Skin epidermis (tissue), 12 donors: ENCODE measurements around the gene CLBA1.
A peak's percentile ranks its signal among the peaks of the same experiment; 100 is the strongest.
"Not testable (repeated sequence)": the region's sequence is repeated elsewhere in the genome, so short reads cannot be mapped to it uniquely, and the experiment has no call there.

Source experiments
- H3K27ac ChIP-seq, 21 experiments: fragments of 200-600 bp; sonication (generic) in 11 of 21; one replicate each; pipeline ENCODE4 v1.5.0; 2020; ENCODE audit warnings: mild to moderate bottlenecking in 3 of 21, inconsistent platforms in 2 of 21, moderate library complexity in 2 of 21
- H3K4me3 ChIP-seq, 7 experiments: fragments of 200-600 bp; sonication (generic) in 2 of 7; one replicate each; pipeline ENCODE4 v1.5.0; 2020; ENCODE audit warnings: inconsistent platforms in 2 of 7, mild to moderate bottlenecking in 2 of 7, moderate library complexity in 1 of 7

CLBA1 gene

GRCh38 chr14:104947201-104947600, 38.4 kb upstream of the CLBA1 start:
- not testable (repeated sequence) for H3K4me3 ChIP-seq, H3K27ac ChIP-seq

GRCh38 chr14:104947881-104948735, 37.5 kb upstream of the CLBA1 start:
- not testable (repeated sequence) for H3K4me3 ChIP-seq, H3K27ac ChIP-seq

GRCh38 chr14:104948736-104949031, 36.9 kb upstream of the CLBA1 start:
- Histone ChIP-seq H3K4me3 (no peak overlapping the region), H3K27ac (no peak overlapping the region)

- H3K27ac ChIP-seq = not testable (repeated sequence)
Observed at GRCh38 chr14:104949406-104949955, 36.1 kb upstream of the CLBA1 start.

GRCh38 chr14:104950021-104950420, 35.6 kb upstream of the CLBA1 start:
- Histone ChIP-seq H3K27ac (no peak overlapping the region), H3K4me3 (no peak overlapping the region)

More at GRCh38 chr14:104949406-104949955, 36.1 kb upstream of the CLBA1 start:
- H3K4me3 ChIP-seq = not testable (repeated sequence)

GRCh38 chr14:104950701-104951100, 34.9 kb upstream of the CLBA1 start:
- H3K27ac ChIP-seq, H3K4me3 ChIP-seq: not testable (repeated sequence)

GRCh38 chr14:104951863-104952657, 33.5 kb upstream of the CLBA1 start:
- not testable (repeated sequence) for H3K4me3 ChIP-seq, H3K27ac ChIP-seq

- Histone ChIP-seq H3K27ac (no peak overlapping the region), H3K4me3 (no peak overlapping the region)
Observed at GRCh38 chr14:104953097-104953496, 32.5 kb upstream of the CLBA1 start.

GRCh38 chr14:104953896-104954656, 31.5 kb upstream of the CLBA1 start:
- Histone ChIP-seq H3K4me3 (no peak overlapping the region), H3K27ac (no peak overlapping the region)

- Histone ChIP-seq H3K27ac (no peak overlapping the region), H3K4me3 (no peak overlapping the region)
Observed at GRCh38 chr14:104954746-104955395, 30.7 kb upstream of the CLBA1 start.

GRCh38 chr14:104955396-104955770, 30.2 kb upstream of the CLBA1 start:
- H3K4me3 ChIP-seq = no peak overlapping the region
- H3K27ac ChIP-seq = no peak overlapping the region

GRCh38 chr14:104956290-104956890, 29.2 kb upstream of the CLBA1 start:
- Histone ChIP-seq H3K27ac (no peak overlapping the region), H3K4me3 (no peak overlapping the region)

GRCh38 chr14:104957146-104958113, 28.2 kb upstream of the CLBA1 start:
- no peak overlapping the region for H3K4me3 ChIP-seq
- H3K27ac ChIP-seq = no peak overlapping the region

GRCh38 chr14:104964546-104964945, 21.0 kb upstream of the CLBA1 start:
- no peak overlapping the region for H3K27ac ChIP-seq
- no peak overlapping the region for H3K4me3 ChIP-seq

- H3K27ac ChIP-seq = peak overlapping the region in 11 of 21 experiments; percentile 89 to 98 (median 94)
- H3K4me3 ChIP-seq = peak overlapping the region in 1 of 7 experiments; percentile 61
Observed at GRCh38 chr14:104965561-104966231, 19.9 kb upstream of the CLBA1 start.

GRCh38 chr14:104966261-104966865, 19.2 kb upstream of the CLBA1 start:
- H3K27ac ChIP-seq = peak overlapping the region in 18 of 21 experiments; percentile 55 to 98 (median 92)
- H3K4me3 ChIP-seq = peak overlapping the region in 4 of 7 experiments; percentile 7 to 61 (median 40)

GRCh38 chr14:104966981-104967385, 18.6 kb upstream of the CLBA1 start:
- peak overlapping the region; percentile 7 to 61 (median 34) for H3K4me3 ChIP-seq
- peak overlapping the region in 20 of 21 experiments; percentile 55 to 98 (median 91) for H3K27ac ChIP-seq
